OCI-LY3 (cell line): ENCODE data around the gene LPCAT2.

Source experiments
- CTCF ChIP-seq: fragments of 200-600, 300-600 bp; sonication (generic); IDR thresholded peaks from 2 replicates; pipeline ENCODE4 v1.5.1; 2014; ENCODE audit warnings: antibody characterized with exemption, low read length, low read depth
- EZH2phosphoT487 ChIP-seq: fragments of 200-600 bp; shearing (Covaris generic); IDR thresholded peaks from 2 replicates; pipeline ENCODE4 v1.6.1; 2018; ENCODE audit warnings: antibody characterized with exemption, mixed run types, low read depth

GRCh38 chr16:55477736-55478135 is 31.1 kb upstream of the LPCAT2 start:
- TF ChIP-seq CTCF (no peak), EZH2phosphoT487 (no peak)
